Right lobe of liver (tissue), 4 donors: ENCODE results near the gene PSMG3.

Experiments used
- POLR2A ChIP-seq: fragments of 450-650 bp; IDR thresholded peaks from one replicate; pipeline ENCODE4 v1.6.1; 2017; ENCODE audit warnings: antibody characterized with exemption, mild to moderate bottlenecking
- TF ChIP-seq, protein P1 (sequence below), 4 donors: fragments of 200-600 bp in 3 of 4; fragments of 450-650 bp in 1 of 4; IDR thresholded peaks; one replicate each; pipeline versions ENCODE4 v1.5.1 to v1.8.0; 2016 to 2022; ENCODE audit warnings: antibody characterized with exemption in 4 of 4, mild to moderate bottlenecking in 2 of 4
- donor health status: DM: no; HTN: no; CAD: no.
- donor health status: DM: no; HTN: no; CAD: no.
- donor health status: DM: no; HTN: yes; CAD: no.

DNA sequence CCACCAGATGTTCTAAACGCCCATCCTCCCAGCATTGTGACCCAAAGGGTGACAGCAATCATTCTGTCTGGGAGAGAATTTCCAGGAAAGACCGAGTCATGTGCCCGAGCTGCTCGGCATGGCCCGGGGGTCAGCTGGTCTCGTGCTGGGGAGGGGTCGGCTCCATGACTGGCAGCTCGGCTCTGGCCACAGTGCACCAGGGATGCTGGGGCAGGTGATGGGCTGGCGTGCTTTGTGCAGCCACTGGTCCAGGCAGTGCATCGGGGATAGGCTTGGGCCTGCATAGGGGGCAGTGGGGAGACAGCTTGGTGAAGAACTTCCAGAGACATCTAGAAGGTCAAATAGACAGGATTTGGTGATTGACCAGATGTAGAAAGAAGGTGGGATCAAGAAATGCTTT is 39.2 kb upstream of the PSMG3 start:
- no peak for TF ChIP-seq POLR2A
- TF ChIP-seq, protein P1, sequence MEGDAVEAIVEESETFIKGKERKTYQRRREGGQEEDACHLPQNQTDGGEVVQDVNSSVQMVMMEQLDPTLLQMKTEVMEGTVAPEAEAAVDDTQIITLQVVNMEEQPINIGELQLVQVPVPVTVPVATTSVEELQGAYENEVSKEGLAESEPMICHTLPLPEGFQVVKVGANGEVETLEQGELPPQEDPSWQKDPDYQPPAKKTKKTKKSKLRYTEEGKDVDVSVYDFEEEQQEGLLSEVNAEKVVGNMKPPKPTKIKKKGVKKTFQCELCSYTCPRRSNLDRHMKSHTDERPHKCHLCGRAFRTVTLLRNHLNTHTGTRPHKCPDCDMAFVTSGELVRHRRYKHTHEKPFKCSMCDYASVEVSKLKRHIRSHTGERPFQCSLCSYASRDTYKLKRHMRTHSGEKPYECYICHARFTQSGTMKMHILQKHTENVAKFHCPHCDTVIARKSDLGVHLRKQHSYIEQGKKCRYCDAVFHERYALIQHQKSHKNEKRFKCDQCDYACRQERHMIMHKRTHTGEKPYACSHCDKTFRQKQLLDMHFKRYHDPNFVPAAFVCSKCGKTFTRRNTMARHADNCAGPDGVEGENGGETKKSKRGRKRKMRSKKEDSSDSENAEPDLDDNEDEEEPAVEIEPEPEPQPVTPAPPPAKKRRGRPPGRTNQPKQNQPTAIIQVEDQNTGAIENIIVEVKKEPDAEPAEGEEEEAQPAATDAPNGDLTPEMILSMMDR (IDR thresholded peaks at IDR 0.05): no peak
